Heart left ventricle (tissue), 13 donors: ENCODE results near the gene PARN.

Experiments used
- CTCF ChIP-seq, 12 donors: fragments of 200-600 bp; sonication (generic) in 4 of 12; IDR thresholded peaks; one replicate each; pipeline versions ENCODE4 v1.5.0 to v1.8.0; 2018 to 2022; ENCODE audit warnings: antibody characterized with exemption in 12 of 12, mild to moderate bottlenecking in 5 of 12
- POLR2A ChIP-seq, 2 donors: fragments of 450-650 bp; IDR thresholded peaks; one replicate each; pipeline ENCODE4 v1.6.1; 2017; ENCODE audit warnings: antibody characterized with exemption in 2 of 2, mild to moderate bottlenecking in 2 of 2, moderate library complexity in 2 of 2
- donor health status: ischemic (EF 13 %, LVEDD 7.1; RV severe dilation, severe dysfunction).
- donor health status: DM: no; HTN: yes; CAD: no.
- donor health status: DM: no; HTN: no; CAD: no.
- donor health status: ischemic (EF 25% LVEDD 6.9; RV normal size, moderate dysfunction).
- donor health status: ischemic (EF 25% LVEDD 5.7; RV mildly dilated, moderate dysfunction).
- donor health status: ischemic (EF 35%, LVEDD 5.7; RV mildly dilated, moderate dysfunction).
- donor health status: nonischemic (EF 11% LVEDD 7.7; RV severe dilation, severe dysfunction).
- donor health status: DM: yes; HTN: yes; CAD: no.
- donor health status: PGD.
- donor health status: ischemic (EF 29% LVEDD 5.4; RV normal size, mild dysfunction).
- donor health status: nonischemic (EF 23%, LVEDD 6.1; RV moderate dilation, normal function).

- TF ChIP-seq CTCF (IDR thresholded peaks at IDR 0.05) (no peak), POLR2A (IDR thresholded peaks at IDR 0.05) (no peak)
Measured at GRCh38 chr16:14499110-14499509, 130.9 kb downstream of the PARN start.
